ENCODE data around the gene HMGCL.
"Not testable (repeated sequence)": the region's sequence is repeated elsewhere in the genome, so short reads cannot be mapped to it uniquely, and the experiment has no call there.

The HMGCL gene

GRCh38 chr1:23825762-23826522 is 713 bp upstream of the HMGCL start:
- FAIRE-seq: no peak

- FAIRE-seq: no peak
Observed at GRCh38 chr1:23824711-23825075, 536 bp downstream of the HMGCL start.

- FAIRE-seq: no peak
Observed at GRCh38 chr1:23823767-23824166, 1.5 kb downstream of the HMGCL start.

- FAIRE-seq: no peak
Observed at GRCh38 chr1:23817633-23818032, 7.6 kb downstream of the HMGCL start.

- no peak for FAIRE-seq
Observed at GRCh38 chr1:23816906-23817305, 8.3 kb downstream of the HMGCL start.

- FAIRE-seq: no peak
Observed at GRCh38 chr1:23816361-23816760, 8.9 kb downstream of the HMGCL start.

- no peak for FAIRE-seq
Observed at GRCh38 chr1:23814016-23814415, 11.2 kb downstream of the HMGCL start.

GRCh38 chr1:23810818-23811540 is 14.2 kb downstream of the HMGCL start:
- FAIRE-seq: no peak

GRCh38 chr1:23809751-23810171 is 15.5 kb downstream of the HMGCL start:
- no peak for FAIRE-seq

GRCh38 chr1:23807453-23807852 is 17.8 kb downstream of the HMGCL start:
- no peak for FAIRE-seq

GRCh38 chr1:23806280-23806679 is 18.9 kb downstream of the HMGCL start:
- FAIRE-seq: no peak

GRCh38 chr1:23805025-23805424 is 20.2 kb downstream of the HMGCL start:
- no peak for FAIRE-seq

- FAIRE-seq: no peak
Observed at GRCh38 chr1:23804183-23804835, 20.9 kb downstream of the HMGCL start.

- FAIRE-seq: no peak
Observed at GRCh38 chr1:23803674-23804073, 21.6 kb downstream of the HMGCL start.

- FAIRE-seq: not testable (repeated sequence)
Observed at GRCh38 chr1:23802809-23803342, 22.4 kb downstream of the HMGCL start.

- no peak for FAIRE-seq
Observed at GRCh38 chr1:23801876-23802275, 23.4 kb downstream of the HMGCL start.

GRCh38 chr1:23801338-23801748 is 23.9 kb downstream of the HMGCL start:
- FAIRE-seq: no peak

- no peak for FAIRE-seq
Observed at GRCh38 chr1:23800400-23801337, 24.6 kb downstream of the HMGCL start, which contains the start of gene GALE. Gene GALE, minus strand, starts transcription at chr1:23800754. Its CDS starts 1,747 bp downstream, at chr1:23799007.

GRCh38 chr1:23799570-23800399 is 25.4 kb downstream of the HMGCL start:
- FAIRE-seq: no peak

- no peak for FAIRE-seq
Observed at GRCh38 chr1:23799255-23799569, 26.0 kb downstream of the HMGCL start.

GRCh38 chr1:23798662-23799142 is 26.5 kb downstream of the HMGCL start:
- FAIRE-seq: no peak
